WTC11 (cell line): Measurements from ENCODE around the gene FAM169A. TPM values are rescaled to one million over a fixed set of nuclear protein-coding genes. Genes with fewer than 3 reads are reported as not detected.
A peak's percentile ranks its signal among the peaks of the same experiment; 100 is the strongest.

Experiments
- ATAC-seq: fragments of 200-7000 bp; cut with Tn5 transposase; 2 replicates; pipeline ENCODE4 v1.10.0; 2021; ENCODE audit warnings: mild to moderate bottlenecking, moderate library complexity
- CTCF ChIA-PET: fragments of 300-600 bp; sonication (Branson Sonifier 250); formaldehyde crosslinking; loops from one replicate; lab custom pipeline; 2021; ENCODE audit warnings: antibody characterized with exemption; lab: Charles Lee
- POLR2A ChIA-PET: fragments of 350-600 bp; sonication (Branson Sonifier 250); formaldehyde crosslinking; loops from one replicate; lab custom pipeline; 2021; ENCODE audit warnings: antibody characterized with exemption; lab: Charles Lee
- DNase-seq: peaks from one replicate; pipeline ENCODE4 v3.0.0; 2021; ENCODE audit warnings: low spot score
- H3K27ac Mint-ChIP-seq: 2 replicates; pipeline ENCODE4 v1.8.0; 2021; ENCODE audit warnings: mixed read lengths
- H3K27me3 Mint-ChIP-seq: 2 replicates; pipeline ENCODE4 v1.8.0; 2021; ENCODE audit warnings: low read depth, mild to moderate bottlenecking, moderate library complexity, mixed read lengths
- H3K36me3 Mint-ChIP-seq: 2 replicates; pipeline ENCODE4 v1.8.0; 2021; ENCODE audit warnings: mixed read lengths
- H3K4me1 Mint-ChIP-seq: 2 replicates; pipeline ENCODE4 v1.8.0; 2022; ENCODE audit warnings: mixed read lengths
- H3K4me3 Mint-ChIP-seq: 2 replicates; pipeline ENCODE4 v1.8.0; 2021; ENCODE audit warnings: mild to moderate bottlenecking, moderate library complexity, mixed read lengths
- H3K9me3 Mint-ChIP-seq: 2 replicates; pipeline ENCODE4 v1.8.0; 2021; ENCODE audit warnings: mixed read lengths
- CREM ChIP-seq: sonication (generic); formaldehyde crosslinking; IDR thresholded peaks from 2 replicates; pipeline ENCODE4 v1.8.1; 2022; ENCODE audit warnings: mild to moderate bottlenecking, missing genetic modification reagents, moderate library complexity
- ERG ChIP-seq: fragments of 250-450 bp; sonication (Bioruptor Pico); IDR thresholded peaks from 2 replicates; pipeline ENCODE4 v1.8.0; 2021; ENCODE audit warnings: mild to moderate bottlenecking
- ESRRA ChIP-seq: sonication (generic); formaldehyde crosslinking; IDR thresholded peaks from 2 replicates; pipeline ENCODE4 v1.8.1; 2022; ENCODE audit warnings: mild to moderate bottlenecking, missing genetic modification reagents, borderline replicate concordance
- FOXJ3 ChIP-seq: sonication (generic); formaldehyde crosslinking; IDR thresholded peaks from 2 replicates; pipeline ENCODE4 v1.9.0; 2021; ENCODE audit warnings: missing genetic modification reagents, mild to moderate bottlenecking, borderline replicate concordance
- FOXP1 ChIP-seq: sonication (generic); formaldehyde crosslinking; IDR thresholded peaks from 2 replicates; pipeline ENCODE4 v1.8.0; 2022; ENCODE audit warnings: missing genetic modification reagents, mild to moderate bottlenecking, moderate library complexity, borderline replicate concordance
- GABPB1 ChIP-seq: sonication (generic); formaldehyde crosslinking; IDR thresholded peaks from 2 replicates; pipeline ENCODE4 v1.8.1; 2023; ENCODE audit warnings: mild to moderate bottlenecking, missing genetic modification reagents
- HMGXB4 ChIP-seq: sonication (generic); formaldehyde crosslinking; IDR thresholded peaks from 2 replicates; pipeline ENCODE4 v1.8.1; 2023; ENCODE audit warnings: mild to moderate bottlenecking, moderate library complexity, missing genetic modification reagents
- IRF2 ChIP-seq: sonication (generic); formaldehyde crosslinking; IDR thresholded peaks from 2 replicates; pipeline ENCODE4 v1.8.0; 2022; ENCODE audit warnings: low read depth, missing genetic modification reagents, borderline replicate concordance
- JUN ChIP-seq: sonication (generic); formaldehyde crosslinking; IDR thresholded peaks from 2 replicates; pipeline ENCODE4 v1.8.0; 2023; ENCODE audit warnings: mild to moderate bottlenecking, missing genetic modification reagents
- MYBL2 ChIP-seq: sonication (generic); formaldehyde crosslinking; IDR thresholded peaks from 2 replicates; pipeline ENCODE4 v1.8.1; 2023; ENCODE audit warnings: mild to moderate bottlenecking, moderate library complexity, missing genetic modification reagents
- NFATC4 ChIP-seq: fragments of 250-450 bp; sonication (Bioruptor Pico); IDR thresholded peaks from 2 replicates; pipeline ENCODE4 v1.9.0; 2021; ENCODE audit warnings: mild to moderate bottlenecking
- NFE2L1 ChIP-seq: sonication (generic); formaldehyde crosslinking; IDR thresholded peaks from 2 replicates; pipeline ENCODE4 v1.8.1; 2023; ENCODE audit warnings: missing genetic modification reagents
- SMAD4 ChIP-seq: sonication (generic); formaldehyde crosslinking; IDR thresholded peaks from 2 replicates; pipeline ENCODE4 v1.8.0; 2022; ENCODE audit warnings: mild to moderate bottlenecking, missing genetic modification reagents
- USF1 ChIP-seq: sonication (generic); formaldehyde crosslinking; IDR thresholded peaks from 2 replicates; pipeline ENCODE4 v1.8.0; 2022; ENCODE audit warnings: mild to moderate bottlenecking, missing genetic modification reagents
- ZMAT4 ChIP-seq: fragments of 250-450 bp; sonication (Bioruptor Pico); IDR thresholded peaks from 2 replicates; pipeline ENCODE4 v1.9.0; 2021; ENCODE audit warnings: mild to moderate bottlenecking
- ZNF121 ChIP-seq: sonication (generic); formaldehyde crosslinking; IDR thresholded peaks from 2 replicates; pipeline ENCODE4 v1.8.0; 2023; ENCODE audit warnings: missing genetic modification reagents
- ZNF219 ChIP-seq: sonication (generic); formaldehyde crosslinking; IDR thresholded peaks from 2 replicates; pipeline ENCODE4 v1.8.0; 2023; ENCODE audit warnings: missing genetic modification reagents, mild to moderate bottlenecking, borderline replicate concordance
- ZNF396 ChIP-seq: fragments of 250-450 bp; sonication (Bioruptor Pico); IDR thresholded peaks from 2 replicates; pipeline ENCODE4 v1.8.0; 2021; ENCODE audit warnings: mild to moderate bottlenecking, moderate library complexity, borderline replicate concordance
- ZNF416 ChIP-seq: fragments of 250-450 bp; sonication (Bioruptor Pico); IDR thresholded peaks from 2 replicates; pipeline ENCODE4 v1.9.0; 2021; ENCODE audit warnings: mild to moderate bottlenecking, inconsistent platforms
- ZNF425 ChIP-seq: fragments of 250-450 bp; sonication (Bioruptor Pico); conservative IDR thresholded peaks from 2 replicates; pipeline ENCODE4 v1.9.0; 2021; ENCODE audit warnings: mild to moderate bottlenecking
- total RNA-seq: library from RNA; stranded (reverse); gene quantifications from 3 replicates; pipeline ENCODE4 v1.2.3, GENCODE V29; 2021
- TF ChIP-seq, protein P1 (sequence below): sonication (generic); formaldehyde crosslinking; IDR thresholded peaks from 2 replicates; pipeline ENCODE4 v1.8.1; 2022; ENCODE audit warnings: low read depth, missing genetic modification reagents, borderline replicate concordance
- TF ChIP-seq, protein P2 (sequence below): sonication (generic); formaldehyde crosslinking; IDR thresholded peaks from 2 replicates; pipeline ENCODE4 v1.8.1; 2023; ENCODE audit warnings: mild to moderate bottlenecking, missing genetic modification reagents

The FAM169A gene
- total RNA-seq, 1 experiment from 2014 or later: 69.1 TPM

GRCh38 chr5:74873525-74874249 is 7.5 kb upstream of the FAM169A start:
- Mint-ChIP-seq H3K9me3 (peaks cover 20% of the 10 kb centered on the region), H3K4me1 (peaks cover 38% of the 10 kb centered on the region), H3K27me3 (no peaks in the 10 kb centered on the region), H3K36me3 (peaks cover 14% of the 10 kb centered on the region), H3K27ac (no peak overlapping the region), H3K4me3 (no peak overlapping the region)
- CTCF ChIA-PET: no interaction called here
- ATAC-seq (no peak), DNase-seq (no peak)
- TF ChIP-seq FOXP1 (CRISPR knock-in tag): no peak
- TF ChIP-seq ZNF416 (CRISPR knock-in tag): no peak
- no peak for TF ChIP-seq IRF2 (CRISPR knock-in tag)
- TF ChIP-seq ZNF219 (CRISPR knock-in tag): no peak
- no peak for TF ChIP-seq SMAD4
- TF ChIP-seq FOXJ3 (CRISPR knock-in tag): no peak
- no peak for TF ChIP-seq NFE2L1 (CRISPR knock-in tag)
- no peak for TF ChIP-seq JUN (CRISPR knock-in tag)
- no peak for TF ChIP-seq CREM (CRISPR knock-in tag)
- no peak for TF ChIP-seq GABPB1 (CRISPR knock-in tag)
- no peak for TF ChIP-seq ZNF425 (CRISPR knock-in tag)
- no peak for TF ChIP-seq ESRRA (CRISPR knock-in tag)
- TF ChIP-seq, protein P1, sequence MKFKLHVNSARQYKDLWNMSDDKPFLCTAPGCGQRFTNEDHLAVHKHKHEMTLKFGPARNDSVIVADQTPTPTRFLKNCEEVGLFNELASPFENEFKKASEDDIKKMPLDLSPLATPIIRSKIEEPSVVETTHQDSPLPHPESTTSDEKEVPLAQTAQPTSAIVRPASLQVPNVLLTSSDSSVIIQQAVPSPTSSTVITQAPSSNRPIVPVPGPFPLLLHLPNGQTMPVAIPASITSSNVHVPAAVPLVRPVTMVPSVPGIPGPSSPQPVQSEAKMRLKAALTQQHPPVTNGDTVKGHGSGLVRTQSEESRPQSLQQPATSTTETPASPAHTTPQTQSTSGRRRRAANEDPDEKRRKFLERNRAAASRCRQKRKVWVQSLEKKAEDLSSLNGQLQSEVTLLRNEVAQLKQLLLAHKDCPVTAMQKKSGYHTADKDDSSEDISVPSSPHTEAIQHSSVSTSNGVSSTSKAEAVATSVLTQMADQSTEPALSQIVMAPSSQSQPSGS (CRISPR knock-in tag): no peak
- TF ChIP-seq NFATC4 (CRISPR knock-in tag): no peak
- POLR2A ChIA-PET: no interaction called here

GRCh38 chr5:74870299-74871067 is 4.3 kb upstream of the FAM169A start:
- POLR2A ChIA-PET: no interaction called here
- H3K4me1 Mint-ChIP-seq: peaks cover 38% of the 10 kb centered on the region
- no peak for TF ChIP-seq FOXP1 (CRISPR knock-in tag)
- TF ChIP-seq ZNF121: no peak
- no peak for TF ChIP-seq USF1 (CRISPR knock-in tag)
- TF ChIP-seq ZNF396 (CRISPR knock-in tag): no peak
- TF ChIP-seq, protein P1 (CRISPR knock-in tag): no peak
- no peak for TF ChIP-seq ERG (CRISPR knock-in tag)
- TF ChIP-seq, protein P2, sequence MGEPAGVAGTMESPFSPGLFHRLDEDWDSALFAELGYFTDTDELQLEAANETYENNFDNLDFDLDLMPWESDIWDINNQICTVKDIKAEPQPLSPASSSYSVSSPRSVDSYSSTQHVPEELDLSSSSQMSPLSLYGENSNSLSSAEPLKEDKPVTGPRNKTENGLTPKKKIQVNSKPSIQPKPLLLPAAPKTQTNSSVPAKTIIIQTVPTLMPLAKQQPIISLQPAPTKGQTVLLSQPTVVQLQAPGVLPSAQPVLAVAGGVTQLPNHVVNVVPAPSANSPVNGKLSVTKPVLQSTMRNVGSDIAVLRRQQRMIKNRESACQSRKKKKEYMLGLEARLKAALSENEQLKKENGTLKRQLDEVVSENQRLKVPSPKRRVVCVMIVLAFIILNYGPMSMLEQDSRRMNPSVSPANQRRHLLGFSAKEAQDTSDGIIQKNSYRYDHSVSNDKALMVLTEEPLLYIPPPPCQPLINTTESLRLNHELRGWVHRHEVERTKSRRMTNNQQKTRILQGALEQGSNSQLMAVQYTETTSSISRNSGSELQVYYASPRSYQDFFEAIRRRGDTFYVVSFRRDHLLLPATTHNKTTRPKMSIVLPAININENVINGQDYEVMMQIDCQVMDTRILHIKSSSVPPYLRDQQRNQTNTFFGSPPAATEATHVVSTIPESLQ (CRISPR knock-in tag): no peak
- TF ChIP-seq HMGXB4 (CRISPR knock-in tag): no peak
- no peak for TF ChIP-seq ZMAT4 (CRISPR knock-in tag)
- TF ChIP-seq MYBL2 (CRISPR knock-in tag): no peak
- TF ChIP-seq, all 79 proteins: peak for 0
- peaks cover 14% of the 10 kb centered on the region for H3K36me3 Mint-ChIP-seq
- H3K27ac Mint-ChIP-seq: peak overlapping the region; percentile 92
- ATAC-seq (no peak), DNase-seq (no peak)
- CTCF ChIA-PET: no interaction called here
- no peak overlapping the region for H3K4me3 Mint-ChIP-seq
- H3K27me3 Mint-ChIP-seq: no peaks in the 10 kb centered on the region
- peaks cover 20% of the 10 kb centered on the region for H3K9me3 Mint-ChIP-seq
